Caco-2 (cell line): ENCODE data around the gene RHOT2. TPM values are rescaled to one million over a fixed set of nuclear protein-coding genes. Genes with fewer than 3 reads are reported as not detected.

ENCODE experiments used
- BruUV-seq: library from RNA; stranded (reverse); fragments of 400-500 nt; replicated peaks from 2 replicates; lab custom pipeline; 2021; lab: Mats Ljungman, UMichigan
- CTCF ChIA-PET: fragments of 300-600 bp; sonication (Branson Sonifier 250); formaldehyde crosslinking; loops from one replicate; lab custom pipeline; 2022; ENCODE audit warnings: antibody characterized with exemption; lab: Charles Lee
- POLR2A ChIA-PET: fragments of 300-600 bp; sonication (Branson Sonifier 250); formaldehyde crosslinking; loops from one replicate; lab custom pipeline; 2022; ENCODE audit warnings: antibody characterized with exemption; lab: Charles Lee
- DNase-seq, 2 experiments: peaks; one replicate each; pipeline versions ENCODE4 v3.0.0 to v3.0.0-alpha.2; 2020 to 2022
- H3K27me3 ChIP-seq: replicated peaks from 2 replicates; pipeline ENCODE4 v1.6.0; 2011; ENCODE audit warnings: low read length; ENCODE audit not compliant: control insufficient read depth, insufficient read depth
- H3K36me3 ChIP-seq: 2 replicates; pipeline ENCODE4 v1.5.1; 2011; ENCODE audit warnings: low read length; ENCODE audit not compliant: control insufficient read depth, insufficient read depth
- H3K4me1 ChIP-seq: fragments of 250-450 bp; sonication (Bioruptor Pico); 2 replicates; pipeline ENCODE4 v1.5.1; 2020; ENCODE audit warnings: mild to moderate bottlenecking
- H3K4me3 ChIP-seq: 2 replicates; pipeline ENCODE4 v1.5.1; 2011; ENCODE audit warnings: low read depth, mild to moderate bottlenecking, control low read depth, low read length
- H3K9me3 ChIP-seq: fragments of 250-450 bp; sonication (Bioruptor Pico); 2 replicates; pipeline ENCODE4 v1.5.1; 2020; ENCODE audit warnings: mild to moderate bottlenecking, moderate library complexity
- H3K27ac Mint-ChIP-seq: one replicate; pipeline ENCODE4 v1.8.0; 2022; ENCODE audit warnings: mixed read lengths; ENCODE audit not compliant: unreplicated experiment
- H3K27me3 Mint-ChIP-seq: one replicate; pipeline ENCODE4 v1.8.0; 2022; ENCODE audit warnings: mixed read lengths; ENCODE audit not compliant: insufficient read depth, unreplicated experiment
- H3K36me3 Mint-ChIP-seq: one replicate; pipeline ENCODE4 v1.8.0; 2022; ENCODE audit warnings: mild to moderate bottlenecking, mixed read lengths; ENCODE audit not compliant: insufficient read depth, unreplicated experiment
- H3K4me1 Mint-ChIP-seq: one replicate; pipeline ENCODE4 v1.8.0; 2022; ENCODE audit warnings: low read depth, mixed read lengths; ENCODE audit not compliant: unreplicated experiment
- H3K4me3 Mint-ChIP-seq: one replicate; pipeline ENCODE4 v1.8.0; 2022; ENCODE audit warnings: mild to moderate bottlenecking, moderate library complexity, mixed read lengths; ENCODE audit not compliant: unreplicated experiment
- H3K9me3 Mint-ChIP-seq: one replicate; pipeline ENCODE4 v1.8.0; 2022; ENCODE audit warnings: mixed read lengths; ENCODE audit not compliant: unreplicated experiment
- CTCF ChIP-seq, 2 experiments: fragments of 200-600 bp in 1 of 2; IDR thresholded peaks; 1 replicate in 1 of 2; 2 replicates in 1 of 2; pipeline versions ENCODE4 v1.5.1 to v1.8.0; 2011 to 2022; ENCODE audit warnings: antibody characterized with exemption in 1 of 2, control low read depth in 1 of 2, inconsistent platforms in 1 of 2, low read depth in 1 of 2, low read length in 1 of 2, mild to moderate bottlenecking in 1 of 2, moderate library complexity in 1 of 2; ENCODE audit not compliant: insufficient read depth in 1 of 2, severe bottlenecking in 1 of 2, unreplicated experiment in 1 of 2
- intact Hi-C: fragments of 100-400 bp; cut with micrococcal nuclease; formaldehyde crosslinking; loops from one replicate; pipeline ENCODE4 v1.10.0; 2022; ENCODE audit not compliant: unreplicated experiment
- total RNA-seq: library from RNA; stranded (reverse); gene quantifications from 2 replicates; pipeline ENCODE4 v1.2.3, GENCODE V29; 2022

Gene RHOT2
- total RNA-seq, 1 experiment from 2014 or later: 96.7 TPM

- Mint-ChIP-seq H3K9me3 (no peaks in the 10 kb centered on the region), H3K27me3 (no peaks in the 10 kb centered on the region), H3K4me1 (peaks cover 7% of the 10 kb centered on the region), H3K4me3 (peak overlapping the region; percentile 30), H3K27ac (no peak overlapping the region), H3K36me3 (peaks cover 20% of the 10 kb centered on the region)
- Histone ChIP-seq H3K4me1 (peaks cover 14% of the 10 kb centered on the region; the same call in 1 of the 2 replicates), H3K9me3 (no peaks in the 10 kb centered on the region), H3K27me3 (no peaks in the 10 kb centered on the region), H3K36me3 (no peaks in the 10 kb centered on the region), H3K4me3 (no peak overlapping the region)
- intact Hi-C loops: no loop called here
- no peak for TF ChIP-seq CTCF (IDR thresholded peaks at IDR 0.05; ENCODE audit: insufficient read depth in 1 of 2, low read depth in 1 of 2, low read length in 1 of 2, severe bottlenecking in 1 of 2, unreplicated experiment in 1 of 2)
- POLR2A ChIA-PET: no interaction called here
- no TSS peak for BruUV-seq
- CTCF ChIA-PET: no interaction called here
- DNase-seq: no peak
Observed at GRCh38 chr16:692356-693108, 24.6 kb downstream of the RHOT2 start.

- Histone ChIP-seq H3K36me3 (no peaks in the 10 kb centered on the region), H3K4me3 (peak overlapping the region; percentile 51), H3K4me1 (peaks cover 14% of the 10 kb centered on the region; the same call in 1 of the 2 replicates), H3K9me3 (no peaks in the 10 kb centered on the region), H3K27me3 (no peaks in the 10 kb centered on the region)
- Mint-ChIP-seq H3K9me3 (no peaks in the 10 kb centered on the region), H3K4me3 (peak overlapping the region; percentile 71), H3K4me1 (peaks cover 7% of the 10 kb centered on the region), H3K36me3 (peaks cover 20% of the 10 kb centered on the region), H3K27me3 (no peaks in the 10 kb centered on the region), H3K27ac (no peak overlapping the region)
- CTCF ChIA-PET: interaction anchor here (0.6 kb wide), 1 partner anchor 27 kb away, joined by 3 read pairs; no protein-coding TSS in a partner anchor
- DNase-seq: no peak
- BruUV-seq: no TSS peak
- no peak for TF ChIP-seq CTCF (IDR thresholded peaks at IDR 0.05; ENCODE audit: insufficient read depth in 1 of 2, low read depth in 1 of 2, low read length in 1 of 2, severe bottlenecking in 1 of 2, unreplicated experiment in 1 of 2)
- POLR2A ChIA-PET: no interaction called here
- intact Hi-C loops: no loop called here
Observed at GRCh38 chr16:693364-693763, 25.4 kb downstream of the RHOT2 start.

- TF ChIP-seq CTCF (IDR thresholded peaks at IDR 0.05; ENCODE audit: insufficient read depth in 1 of 2, low read depth in 1 of 2, low read length in 1 of 2, severe bottlenecking in 1 of 2, unreplicated experiment in 1 of 2): no peak
- BruUV-seq: no TSS peak
- Histone ChIP-seq H3K36me3 (no peaks in the 10 kb centered on the region), H3K4me1 (peaks cover 14% of the 10 kb centered on the region; the same call in 1 of the 2 replicates), H3K4me3 (peak overlapping the region; percentile 51), H3K9me3 (no peaks in the 10 kb centered on the region), H3K27me3 (no peaks in the 10 kb centered on the region)
- no peaks in the 10 kb centered on the region for H3K27me3 Mint-ChIP-seq
- intact Hi-C loops: no loop called here
- ChIA-PET POLR2A (interaction anchor here (2.0 kb wide), 1 partner anchor 28 kb away, joined by 7 read pairs; the partner anchor contains the start of gene ANTKMT), CTCF (interaction anchor here (0.6 to 1.0 kb wide), 2 partner anchors 26 kb away, joined by 3 read pairs; no protein-coding TSS in a partner anchor)
- peaks cover 7% of the 10 kb centered on the region for H3K4me1 Mint-ChIP-seq
- peak overlapping the region; percentile 71 for H3K4me3 Mint-ChIP-seq
- DNase-seq: no peak
- H3K36me3 Mint-ChIP-seq: peaks cover 20% of the 10 kb centered on the region
- no peaks in the 10 kb centered on the region for H3K9me3 Mint-ChIP-seq
- no peak overlapping the region for H3K27ac Mint-ChIP-seq
Observed at GRCh38 chr16:693766-694165, 25.8 kb downstream of the RHOT2 start.
